GM23338 (cell line): Measurements from ENCODE around the gene ADAP1. TPM values are rescaled to one million over a fixed set of nuclear protein-coding genes. Genes with fewer than 3 reads are reported as not detected.

ENCODE experiments used
- ATAC-seq: fragments of 200-7000 bp; cut with Tn5 transposase; 3 replicates; pipeline ENCODE4 v1.9.1; 2020
- DNase-seq: peaks from one replicate; pipeline ENCODE4 v3.0.0-alpha.2; 2015; ENCODE audit warnings: low spot score
- H2AFZ ChIP-seq: fragments of 200-600 bp; sonication (generic); 2 replicates; pipeline ENCODE4 v1.8.0; 2016; ENCODE audit warnings: antibody characterized with exemption, mild to moderate bottlenecking, moderate library complexity
- H3F3A ChIP-seq: fragments of 200-600 bp; sonication (generic); replicated peaks from 2 replicates; pipeline ENCODE4 v1.8.0; 2017; ENCODE audit warnings: antibody characterized with exemption, mixed run types, low read depth
- H3K27ac ChIP-seq: fragments of 200-600 bp; sonication (generic); 2 replicates; pipeline ENCODE4 v1.6.1; 2016; ENCODE audit warnings: low read depth
- H3K27me3 ChIP-seq: fragments of 200-600 bp; sonication (generic); 2 replicates; pipeline ENCODE4 v1.8.0; 2016; ENCODE audit warnings: mild to moderate bottlenecking, mixed run types, moderate library complexity; ENCODE audit not compliant: insufficient read depth
- H3K36me3 ChIP-seq: fragments of 200-600 bp; sonication (generic); 2 replicates; pipeline ENCODE4 v1.8.0; 2016; ENCODE audit warnings: mild to moderate bottlenecking; ENCODE audit not compliant: insufficient read depth
- H3K4me1 ChIP-seq: fragments of 200-600 bp; sonication (generic); 2 replicates; pipeline ENCODE4 v1.8.0; 2016; ENCODE audit warnings: mild to moderate bottlenecking, moderate library complexity; ENCODE audit not compliant: insufficient read depth
- H3K4me2 ChIP-seq: fragments of 200-600 bp; sonication (generic); 2 replicates; pipeline ENCODE4 v1.7.1; 2017; ENCODE audit warnings: mixed run types
- H3K4me3 ChIP-seq: fragments of 200-600 bp; sonication (generic); 2 replicates; pipeline ENCODE4 v1.6.1; 2016; ENCODE audit warnings: mixed run types
- H3K79me2 ChIP-seq: fragments of 200-600 bp; sonication (generic); replicated peaks from 2 replicates; pipeline ENCODE4 v1.8.0; 2017; ENCODE audit warnings: mild to moderate bottlenecking; ENCODE audit not compliant: insufficient read depth
- H3K9me2 ChIP-seq: fragments of 200-600 bp; sonication (generic); 2 replicates; pipeline ENCODE4 v1.8.0; 2017; ENCODE audit not compliant: insufficient read depth
- H4K20me1 ChIP-seq: fragments of 200-600 bp; sonication (generic); replicated peaks from 2 replicates; pipeline ENCODE4 v1.8.0; 2017; ENCODE audit warnings: mild to moderate bottlenecking; ENCODE audit not compliant: insufficient read depth
- H3K27ac Mint-ChIP-seq: 2 replicates; pipeline ENCODE4 v1.8.0; 2020; ENCODE audit warnings: inconsistent platforms, mild to moderate bottlenecking, moderate library complexity, mixed read lengths
- H3K27me3 Mint-ChIP-seq: 3 replicates; pipeline ENCODE4 v1.8.0; 2022; ENCODE audit warnings: low read depth, mild to moderate bottlenecking, moderate library complexity, mixed read lengths, inconsistent platforms; ENCODE audit not compliant: insufficient read depth, poor library complexity
- H3K36me3 Mint-ChIP-seq: 3 replicates; pipeline ENCODE4 v1.8.0; 2021; ENCODE audit warnings: low read depth, mild to moderate bottlenecking, inconsistent platforms, moderate library complexity, mixed read lengths
- H3K4me1 Mint-ChIP-seq: 3 replicates; pipeline ENCODE4 v1.8.0; 2020; ENCODE audit warnings: mild to moderate bottlenecking, inconsistent platforms, mixed read lengths
- H3K4me3 Mint-ChIP-seq: 3 replicates; pipeline ENCODE4 v1.8.0; 2021; ENCODE audit warnings: moderate library complexity, mild to moderate bottlenecking, inconsistent platforms, mixed read lengths
- H3K9me3 Mint-ChIP-seq: 3 replicates; pipeline ENCODE4 v1.8.0; 2020; ENCODE audit warnings: moderate library complexity, mild to moderate bottlenecking, inconsistent platforms, mixed read lengths
- CREB1 ChIP-seq: fragments of 250-450 bp; sonication (Bioruptor Pico); IDR thresholded peaks from 2 replicates; pipeline ENCODE4 v1.5.0; 2020; ENCODE audit warnings: low read depth, mild to moderate bottlenecking, moderate library complexity
- EZH2 ChIP-seq: fragments of 200-600 bp; sonication (generic); IDR thresholded peaks from one replicate; pipeline ENCODE4 v1.8.0; 2017; ENCODE audit warnings: antibody characterized with exemption, mild to moderate bottlenecking, low read depth; ENCODE audit not compliant: unreplicated experiment
- EZH2phosphoT487 ChIP-seq: fragments of 200-600 bp; sonication (generic); IDR thresholded peaks from one replicate; pipeline ENCODE4 v1.8.1; 2018; ENCODE audit warnings: antibody characterized with exemption; ENCODE audit not compliant: unreplicated experiment
- JUNB ChIP-seq: IDR thresholded peaks from one replicate; pipeline ENCODE4 v1.6.1; 2016; ENCODE audit warnings: antibody characterized with exemption; ENCODE audit not compliant: unreplicated experiment
- NANOG ChIP-seq: IDR thresholded peaks from 2 replicates; pipeline ENCODE4 v1.6.1; 2016; ENCODE audit warnings: antibody characterized with exemption, borderline replicate concordance
- POLR2AphosphoS5 ChIP-seq: IDR thresholded peaks from 2 replicates; pipeline ENCODE4 v1.6.1; 2016; ENCODE audit warnings: antibody characterized with exemption, low read depth
- STAT1 ChIP-seq: IDR thresholded peaks from one replicate; pipeline ENCODE4 v1.6.1; 2016; ENCODE audit warnings: antibody characterized with exemption; ENCODE audit not compliant: unreplicated experiment
- ZNF114 ChIP-seq: fragments of 250-450 bp; sonication (Bioruptor Pico); IDR thresholded peaks from 2 replicates; pipeline ENCODE4 v1.5.0; 2020; ENCODE audit warnings: mild to moderate bottlenecking, moderate library complexity
- ZNF331 ChIP-seq: fragments of 250-450 bp; sonication (Bioruptor Pico); IDR thresholded peaks from 2 replicates; pipeline ENCODE4 v1.5.0; 2020; ENCODE audit warnings: low read depth, mild to moderate bottlenecking, moderate library complexity
- polyA plus RNA-seq: library from polyadenylated mRNA; unstranded; fragments of >200 nt; fragmentation: Nextera tagmentation; extraction: Ambion mirVana; gene quantifications from 2 replicates; pipeline ENCODE4 v1.2.1, GENCODE V29; 2016
- total RNA-seq: library from RNA; depleted of rRNA; stranded (reverse); fragments of >200 nt; shearing (Covaris generic); gene quantifications from 2 replicates; pipeline ENCODE4 v1.2.3, GENCODE V29; 2014
- TF ChIP-seq, protein P1 (sequence below), 2 experiments: fragments of 200-600 bp in 1 of 2; sonication (generic) in 1 of 2; conservative IDR thresholded peaks; 2 replicates each; pipeline versions ENCODE4 v1.5.1 to v1.6.1; 2016 to 2017; ENCODE audit warnings: antibody characterized with exemption in 2 of 2, low read depth in 2 of 2, mild to moderate bottlenecking in 2 of 2, moderate library complexity in 1 of 2
- TF ChIP-seq, protein P2 (sequence below): fragments of 250-450 bp; sonication (Bioruptor Pico); IDR thresholded peaks from 2 replicates; pipeline ENCODE4 v1.5.0; 2020; ENCODE audit warnings: mild to moderate bottlenecking, moderate library complexity
- TF ChIP-seq, protein P3 (sequence below): IDR thresholded peaks from one replicate; pipeline ENCODE4 v1.6.1; 2018; ENCODE audit warnings: antibody characterized with exemption; ENCODE audit not compliant: unreplicated experiment
- TF ChIP-seq, protein P4 (sequence below): IDR thresholded peaks from 2 replicates; pipeline ENCODE4 v1.6.1; 2016; ENCODE audit warnings: antibody characterized with exemption

Gene ADAP1
- total and polyA plus RNA-seq, 2 experiments from 2014 or later: 2.2 to 9.6 TPM

DNA sequence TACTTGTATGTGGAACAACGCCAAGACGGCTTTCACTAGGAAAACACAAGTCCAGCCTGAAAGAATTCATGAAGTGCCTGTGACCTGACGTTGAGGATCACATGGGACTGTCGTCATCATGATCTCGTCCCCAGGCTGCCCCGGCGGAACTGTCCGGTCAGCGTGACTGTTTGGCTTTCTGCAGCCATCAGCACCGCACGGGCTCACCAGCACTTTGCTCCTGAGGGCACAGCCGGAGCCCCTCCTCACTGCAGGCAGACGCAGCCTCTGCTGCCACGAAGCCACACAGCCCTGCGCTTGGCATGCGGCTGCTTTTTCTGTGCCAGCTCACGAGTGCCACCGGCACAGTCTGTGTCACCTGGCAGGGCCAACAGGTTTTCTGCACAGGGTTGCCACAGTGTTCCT lies 87.5 kb downstream of the ADAP1 start:
- ATAC-seq (no peak), DNase-seq (no peak)
- Mint-ChIP-seq H3K36me3 (peaks cover 76% of the 10 kb centered on the region), H3K9me3 (no peaks in the 10 kb centered on the region), H3K4me3 (no peak overlapping the region), H3K27ac (no peak overlapping the region), H3K4me1 (no peaks in the 10 kb centered on the region), H3K27me3 (peaks cover 10% of the 10 kb centered on the region)
- no peak overlapping the region for H3K27ac ChIP-seq
- H3K27me3 ChIP-seq: no peaks in the 10 kb centered on the region
- H3K4me2 ChIP-seq: no peak overlapping the region
- peaks cover 17% of the 10 kb centered on the region; the same call in 1 of the 2 replicates for H3K79me2 ChIP-seq
- H3K9me2 ChIP-seq: no peaks in the 10 kb centered on the region
- no peak overlapping the region for H2AFZ ChIP-seq
- 0 out of 2 replicates have a peak, but pooled peaks cover 3% of the 10 kb centered on the region for H4K20me1 ChIP-seq
- H3K4me1 ChIP-seq: no peaks in the 10 kb centered on the region
- H3K36me3 ChIP-seq: peaks cover 12% of the 10 kb centered on the region; the same call in 1 of the 2 replicates
- H3K4me3 ChIP-seq: no peak overlapping the region
- TF ChIP-seq CREB1 (CRISPR knock-in tag) (no peak), EZH2phosphoT487 (no peak), EZH2 (no peak), ZNF331 (CRISPR knock-in tag) (no peak), POLR2AphosphoS5 (no peak), NANOG (no peak), JUNB (no peak), STAT1 (no peak), ZNF114 (no peak)
- TF ChIP-seq, protein P1, sequence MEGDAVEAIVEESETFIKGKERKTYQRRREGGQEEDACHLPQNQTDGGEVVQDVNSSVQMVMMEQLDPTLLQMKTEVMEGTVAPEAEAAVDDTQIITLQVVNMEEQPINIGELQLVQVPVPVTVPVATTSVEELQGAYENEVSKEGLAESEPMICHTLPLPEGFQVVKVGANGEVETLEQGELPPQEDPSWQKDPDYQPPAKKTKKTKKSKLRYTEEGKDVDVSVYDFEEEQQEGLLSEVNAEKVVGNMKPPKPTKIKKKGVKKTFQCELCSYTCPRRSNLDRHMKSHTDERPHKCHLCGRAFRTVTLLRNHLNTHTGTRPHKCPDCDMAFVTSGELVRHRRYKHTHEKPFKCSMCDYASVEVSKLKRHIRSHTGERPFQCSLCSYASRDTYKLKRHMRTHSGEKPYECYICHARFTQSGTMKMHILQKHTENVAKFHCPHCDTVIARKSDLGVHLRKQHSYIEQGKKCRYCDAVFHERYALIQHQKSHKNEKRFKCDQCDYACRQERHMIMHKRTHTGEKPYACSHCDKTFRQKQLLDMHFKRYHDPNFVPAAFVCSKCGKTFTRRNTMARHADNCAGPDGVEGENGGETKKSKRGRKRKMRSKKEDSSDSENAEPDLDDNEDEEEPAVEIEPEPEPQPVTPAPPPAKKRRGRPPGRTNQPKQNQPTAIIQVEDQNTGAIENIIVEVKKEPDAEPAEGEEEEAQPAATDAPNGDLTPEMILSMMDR (conservative IDR thresholded peaks at IDR 0.05; ENCODE audit: low read depth in 2 of 2): no peak
- TF ChIP-seq, protein P2, sequence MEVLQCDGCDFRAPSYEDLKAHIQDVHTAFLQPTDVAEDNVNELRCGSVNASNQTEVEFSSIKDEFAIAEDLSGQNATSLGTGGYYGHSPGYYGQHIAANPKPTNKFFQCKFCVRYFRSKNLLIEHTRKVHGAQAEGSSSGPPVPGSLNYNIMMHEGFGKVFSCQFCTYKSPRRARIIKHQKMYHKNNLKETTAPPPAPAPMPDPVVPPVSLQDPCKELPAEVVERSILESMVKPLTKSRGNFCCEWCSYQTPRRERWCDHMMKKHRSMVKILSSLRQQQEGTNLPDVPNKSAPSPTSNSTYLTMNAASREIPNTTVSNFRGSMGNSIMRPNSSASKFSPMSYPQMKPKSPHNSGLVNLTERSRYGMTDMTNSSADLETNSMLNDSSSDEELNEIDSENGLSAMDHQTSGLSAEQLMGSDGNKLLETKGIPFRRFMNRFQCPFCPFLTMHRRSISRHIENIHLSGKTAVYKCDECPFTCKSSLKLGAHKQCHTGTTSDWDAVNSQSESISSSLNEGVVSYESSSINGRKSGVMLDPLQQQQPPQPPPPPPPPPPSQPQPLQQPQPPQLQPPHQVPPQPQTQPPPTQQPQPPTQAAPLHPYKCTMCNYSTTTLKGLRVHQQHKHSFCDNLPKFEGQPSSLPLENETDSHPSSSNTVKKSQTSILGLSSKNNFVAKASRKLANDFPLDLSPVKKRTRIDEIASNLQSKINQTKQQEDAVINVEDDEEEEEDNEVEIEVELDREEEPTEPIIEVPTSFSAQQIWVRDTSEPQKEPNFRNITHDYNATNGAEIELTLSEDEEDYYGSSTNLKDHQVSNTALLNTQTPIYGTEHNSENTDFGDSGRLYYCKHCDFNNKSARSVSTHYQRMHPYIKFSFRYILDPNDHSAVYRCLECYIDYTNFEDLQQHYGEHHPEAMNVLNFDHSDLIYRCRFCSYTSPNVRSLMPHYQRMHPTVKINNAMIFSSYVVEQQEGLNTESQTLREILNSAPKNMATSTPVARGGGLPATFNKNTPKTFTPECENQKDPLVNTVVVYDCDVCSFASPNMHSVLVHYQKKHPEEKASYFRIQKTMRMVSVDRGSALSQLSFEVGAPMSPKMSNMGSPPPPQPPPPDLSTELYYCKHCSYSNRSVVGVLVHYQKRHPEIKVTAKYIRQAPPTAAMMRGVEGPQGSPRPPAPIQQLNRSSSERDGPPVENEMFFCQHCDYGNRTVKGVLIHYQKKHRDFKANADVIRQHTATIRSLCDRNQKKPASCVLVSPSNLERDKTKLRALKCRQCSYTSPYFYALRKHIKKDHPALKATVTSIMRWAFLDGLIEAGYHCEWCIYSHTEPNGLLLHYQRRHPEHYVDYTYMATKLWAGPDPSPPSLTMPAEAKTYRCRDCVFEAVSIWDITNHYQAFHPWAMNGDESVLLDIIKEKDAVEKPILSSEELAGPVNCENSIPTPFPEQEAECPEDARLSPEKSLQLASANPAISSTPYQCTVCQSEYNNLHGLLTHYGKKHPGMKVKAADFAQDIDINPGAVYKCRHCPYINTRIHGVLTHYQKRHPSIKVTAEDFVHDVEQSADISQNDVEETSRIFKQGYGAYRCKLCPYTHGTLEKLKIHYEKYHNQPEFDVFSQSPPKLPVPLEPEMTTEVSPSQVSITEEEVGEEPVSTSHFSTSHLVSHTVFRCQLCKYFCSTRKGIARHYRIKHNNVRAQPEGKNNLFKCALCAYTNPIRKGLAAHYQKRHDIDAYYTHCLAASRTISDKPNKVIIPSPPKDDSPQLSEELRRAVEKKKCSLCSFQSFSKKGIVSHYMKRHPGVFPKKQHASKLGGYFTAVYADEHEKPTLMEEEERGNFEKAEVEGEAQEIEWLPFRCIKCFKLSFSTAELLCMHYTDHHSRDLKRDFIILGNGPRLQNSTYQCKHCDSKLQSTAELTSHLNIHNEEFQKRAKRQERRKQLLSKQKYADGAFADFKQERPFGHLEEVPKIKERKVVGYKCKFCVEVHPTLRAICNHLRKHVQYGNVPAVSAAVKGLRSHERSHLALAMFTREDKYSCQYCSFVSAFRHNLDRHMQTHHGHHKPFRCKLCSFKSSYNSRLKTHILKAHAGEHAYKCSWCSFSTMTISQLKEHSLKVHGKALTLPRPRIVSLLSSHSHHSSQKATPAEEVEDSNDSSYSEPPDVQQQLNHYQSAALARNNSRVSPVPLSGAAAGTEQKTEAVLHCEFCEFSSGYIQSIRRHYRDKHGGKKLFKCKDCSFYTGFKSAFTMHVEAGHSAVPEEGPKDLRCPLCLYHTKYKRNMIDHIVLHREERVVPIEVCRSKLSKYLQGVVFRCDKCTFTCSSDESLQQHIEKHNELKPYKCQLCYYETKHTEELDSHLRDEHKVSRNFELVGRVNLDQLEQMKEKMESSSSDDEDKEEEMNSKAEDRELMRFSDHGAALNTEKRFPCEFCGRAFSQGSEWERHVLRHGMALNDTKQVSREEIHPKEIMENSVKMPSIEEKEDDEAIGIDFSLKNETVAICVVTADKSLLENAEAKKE (CRISPR knock-in tag): no peak
- TF ChIP-seq, protein P3, sequence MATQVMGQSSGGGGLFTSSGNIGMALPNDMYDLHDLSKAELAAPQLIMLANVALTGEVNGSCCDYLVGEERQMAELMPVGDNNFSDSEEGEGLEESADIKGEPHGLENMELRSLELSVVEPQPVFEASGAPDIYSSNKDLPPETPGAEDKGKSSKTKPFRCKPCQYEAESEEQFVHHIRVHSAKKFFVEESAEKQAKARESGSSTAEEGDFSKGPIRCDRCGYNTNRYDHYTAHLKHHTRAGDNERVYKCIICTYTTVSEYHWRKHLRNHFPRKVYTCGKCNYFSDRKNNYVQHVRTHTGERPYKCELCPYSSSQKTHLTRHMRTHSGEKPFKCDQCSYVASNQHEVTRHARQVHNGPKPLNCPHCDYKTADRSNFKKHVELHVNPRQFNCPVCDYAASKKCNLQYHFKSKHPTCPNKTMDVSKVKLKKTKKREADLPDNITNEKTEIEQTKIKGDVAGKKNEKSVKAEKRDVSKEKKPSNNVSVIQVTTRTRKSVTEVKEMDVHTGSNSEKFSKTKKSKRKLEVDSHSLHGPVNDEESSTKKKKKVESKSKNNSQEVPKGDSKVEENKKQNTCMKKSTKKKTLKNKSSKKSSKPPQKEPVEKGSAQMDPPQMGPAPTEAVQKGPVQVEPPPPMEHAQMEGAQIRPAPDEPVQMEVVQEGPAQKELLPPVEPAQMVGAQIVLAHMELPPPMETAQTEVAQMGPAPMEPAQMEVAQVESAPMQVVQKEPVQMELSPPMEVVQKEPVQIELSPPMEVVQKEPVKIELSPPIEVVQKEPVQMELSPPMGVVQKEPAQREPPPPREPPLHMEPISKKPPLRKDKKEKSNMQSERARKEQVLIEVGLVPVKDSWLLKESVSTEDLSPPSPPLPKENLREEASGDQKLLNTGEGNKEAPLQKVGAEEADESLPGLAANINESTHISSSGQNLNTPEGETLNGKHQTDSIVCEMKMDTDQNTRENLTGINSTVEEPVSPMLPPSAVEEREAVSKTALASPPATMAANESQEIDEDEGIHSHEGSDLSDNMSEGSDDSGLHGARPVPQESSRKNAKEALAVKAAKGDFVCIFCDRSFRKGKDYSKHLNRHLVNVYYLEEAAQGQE: no peak
- TF ChIP-seq, protein P4, sequence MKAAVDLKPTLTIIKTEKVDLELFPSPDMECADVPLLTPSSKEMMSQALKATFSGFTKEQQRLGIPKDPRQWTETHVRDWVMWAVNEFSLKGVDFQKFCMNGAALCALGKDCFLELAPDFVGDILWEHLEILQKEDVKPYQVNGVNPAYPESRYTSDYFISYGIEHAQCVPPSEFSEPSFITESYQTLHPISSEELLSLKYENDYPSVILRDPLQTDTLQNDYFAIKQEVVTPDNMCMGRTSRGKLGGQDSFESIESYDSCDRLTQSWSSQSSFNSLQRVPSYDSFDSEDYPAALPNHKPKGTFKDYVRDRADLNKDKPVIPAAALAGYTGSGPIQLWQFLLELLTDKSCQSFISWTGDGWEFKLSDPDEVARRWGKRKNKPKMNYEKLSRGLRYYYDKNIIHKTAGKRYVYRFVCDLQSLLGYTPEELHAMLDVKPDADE: no peak
- H3F3A ChIP-seq: peaks cover under 1% of the 10 kb centered on the region
